Measurements from ENCODE around the gene CPED1. TPM values are rescaled to one million over a fixed set of nuclear protein-coding genes. Genes with fewer than 3 reads are reported as not detected.

CPED1 gene
- total RNA-seq, 1 donor from 2014 or later = 25.8 TPM

GRCh38 chr7:121323515-121324302 lies 335.2 kb downstream of the CPED1 start:
- no peak for DNase-seq

GRCh38 chr7:121327671-121328070 lies 339.2 kb downstream of the CPED1 start:
- no peak for DNase-seq

- DNase-seq = no peak
Measured at GRCh38 chr7:121328508-121329190, 340.1 kb downstream of the CPED1 start, which contains the start of gene WNT16. TSS of gene WNT16 (plus strand) at chr7:121329000. CDS start at chr7:121329293, 293 bp downstream.

- no peak for DNase-seq
Measured at GRCh38 chr7:121329191-121330052, 340.9 kb downstream of the CPED1 start.

- no peak for DNase-seq
Measured at GRCh38 chr7:121330053-121330833, 341.7 kb downstream of the CPED1 start.

GRCh38 chr7:121331048-121331447 lies 342.5 kb downstream of the CPED1 start:
- no peak for DNase-seq

- DNase-seq = no peak
Measured at GRCh38 chr7:121331574-121331973, 343.1 kb downstream of the CPED1 start.

GRCh38 chr7:121334376-121334775 lies 345.9 kb downstream of the CPED1 start:
- DNase-seq = no peak

GRCh38 chr7:121334875-121335648 lies 346.6 kb downstream of the CPED1 start:
- no peak for DNase-seq

GRCh38 chr7:121336579-121336978 lies 348.1 kb downstream of the CPED1 start:
- no peak for DNase-seq

GRCh38 chr7:121337398-121337797 lies 348.9 kb downstream of the CPED1 start:
- no peak for DNase-seq

- DNase-seq = no peak
Measured at GRCh38 chr7:121339082-121339481, 350.6 kb downstream of the CPED1 start.

- no peak for DNase-seq
Measured at GRCh38 chr7:121341933-121342332, 353.4 kb downstream of the CPED1 start.

- DNase-seq = no peak
Measured at GRCh38 chr7:121342631-121343030, 354.1 kb downstream of the CPED1 start.

GRCh38 chr7:121343302-121343701 lies 354.8 kb downstream of the CPED1 start:
- no peak for DNase-seq

GRCh38 chr7:121344093-121344492 lies 355.6 kb downstream of the CPED1 start:
- no peak for DNase-seq

GRCh38 chr7:121344497-121344896 lies 356.0 kb downstream of the CPED1 start:
- no peak for DNase-seq
